ENCODE results near the gene WDR27. TPM values are rescaled to one million over a fixed set of nuclear protein-coding genes. Genes with fewer than 3 reads are reported as not detected.
"Not testable (repeated sequence)": the region's sequence is repeated elsewhere in the genome, so short reads cannot be mapped to it uniquely, and the experiment has no call there.

Gene WDR27
- total RNA-seq, 2 donors from 2014 or later: 17.4 to 43.8 TPM

GRCh38 chr6:169604076-169604475 is 97.8 kb downstream of the WDR27 start:
- Histone ChIP-seq H3K9ac (ENCODE audit: low read depth in 2 of 2, low read length in 2 of 2) (no peak overlapping the region), H3K4me1 (no peaks in the 10 kb centered on the region), H3K27ac (no peak overlapping the region), H3K9me3 (no peaks in the 10 kb centered on the region), H3K4me3 (no peak overlapping the region), H3K27me3 (no peaks in the 10 kb centered on the region), H3K36me3 (no peaks in the 10 kb centered on the region)
- intact Hi-C loops (cut with DNase I): no loop called here
- no peak for DNase-seq
- no peak for TF ChIP-seq CTCF (IDR thresholded peaks at IDR 0.05)

- H3K36me3 ChIP-seq; DNase-seq; intact Hi-C loops (cut with DNase I); H3K9me3 ChIP-seq; H3K27ac ChIP-seq; H3K4me1 ChIP-seq; H3K4me3 ChIP-seq; H3K27me3 ChIP-seq; H3K9ac ChIP-seq (ENCODE audit: low read depth in 2 of 2, low read length in 2 of 2): not testable (repeated sequence)
Observed at GRCh38 chr6:169601129-169601528, 100.7 kb downstream of the WDR27 start.

GRCh38 chr6:169592558-169592957 is 109.3 kb downstream of the WDR27 start:
- Histone ChIP-seq H3K9ac (ENCODE audit: low read depth in 2 of 2, low read length in 2 of 2) (no peak overlapping the region), H3K9me3 (no peaks in the 10 kb centered on the region), H3K4me3 (no peak overlapping the region), H3K4me1 (no peaks in the 10 kb centered on the region), H3K27ac (no peak overlapping the region), H3K27me3 (no peaks in the 10 kb centered on the region), H3K36me3 (no peaks in the 10 kb centered on the region)
- intact Hi-C loops (cut with DNase I): no loop called here
- TF ChIP-seq CTCF (IDR thresholded peaks at IDR 0.05): no peak
- DNase-seq: no peak

GRCh38 chr6:169591616-169592015 is 110.2 kb downstream of the WDR27 start:
- no peak overlapping the region for H3K4me3 ChIP-seq
- no peaks in the 10 kb centered on the region for H3K4me1 ChIP-seq
- no peak overlapping the region for H3K27ac ChIP-seq
- intact Hi-C loops (cut with DNase I): no loop called here
- DNase-seq: no peak
- no peak overlapping the region for H3K9ac ChIP-seq (ENCODE audit: low read depth in 2 of 2, low read length in 2 of 2)
- no peaks in the 10 kb centered on the region for H3K9me3 ChIP-seq
- no peak for TF ChIP-seq CTCF (IDR thresholded peaks at IDR 0.05)
- H3K27me3 ChIP-seq: no peaks in the 10 kb centered on the region
- no peaks in the 10 kb centered on the region for H3K36me3 ChIP-seq

GRCh38 chr6:169590376-169590939 is 111.4 kb downstream of the WDR27 start:
- Histone ChIP-seq H3K4me3 (no peak overlapping the region), H3K27me3 (no peaks in the 10 kb centered on the region), H3K9ac (ENCODE audit: low read depth in 2 of 2, low read length in 2 of 2) (no peak overlapping the region), H3K9me3 (no peaks in the 10 kb centered on the region), H3K4me1 (no peaks in the 10 kb centered on the region), H3K36me3 (no peaks in the 10 kb centered on the region), H3K27ac (no peak overlapping the region)
- intact Hi-C loops (cut with DNase I): no loop called here
- no peak for DNase-seq
- no peak for TF ChIP-seq CTCF (IDR thresholded peaks at IDR 0.05)

GRCh38 chr6:169589699-169590257 is 112.1 kb downstream of the WDR27 start:
- Histone ChIP-seq H3K36me3 (no peaks in the 10 kb centered on the region), H3K4me1 (no peaks in the 10 kb centered on the region), H3K4me3 (no peak overlapping the region), H3K27me3 (no peaks in the 10 kb centered on the region), H3K27ac (no peak overlapping the region), H3K9ac (ENCODE audit: low read depth in 2 of 2, low read length in 2 of 2) (no peak overlapping the region), H3K9me3 (no peaks in the 10 kb centered on the region)
- DNase-seq: no peak
- no peak for TF ChIP-seq CTCF (IDR thresholded peaks at IDR 0.05)
- intact Hi-C loops (cut with DNase I): no loop called here
